IPS-18c (cell line): Measurements from ENCODE around the gene IRF5.
"Not testable (repeated sequence)": the region's sequence is repeated elsewhere in the genome, so short reads cannot be mapped to it uniquely, and the experiment has no call there.

Experiments used
- H3K4me3 ChIP-seq: 2 replicates; pipeline ENCODE4 v1.7.0; 2013; ENCODE audit warnings: low read depth, mild to moderate bottlenecking, low read length, moderate library complexity; ENCODE audit not compliant: insufficient read depth
- H3K9me3 ChIP-seq: one replicate; pipeline ENCODE4 v1.6.1; 2013; ENCODE audit warnings: mild to moderate bottlenecking, low read length, moderate library complexity; ENCODE audit not compliant: control insufficient read depth, insufficient read depth

IRF5 gene

DNA sequence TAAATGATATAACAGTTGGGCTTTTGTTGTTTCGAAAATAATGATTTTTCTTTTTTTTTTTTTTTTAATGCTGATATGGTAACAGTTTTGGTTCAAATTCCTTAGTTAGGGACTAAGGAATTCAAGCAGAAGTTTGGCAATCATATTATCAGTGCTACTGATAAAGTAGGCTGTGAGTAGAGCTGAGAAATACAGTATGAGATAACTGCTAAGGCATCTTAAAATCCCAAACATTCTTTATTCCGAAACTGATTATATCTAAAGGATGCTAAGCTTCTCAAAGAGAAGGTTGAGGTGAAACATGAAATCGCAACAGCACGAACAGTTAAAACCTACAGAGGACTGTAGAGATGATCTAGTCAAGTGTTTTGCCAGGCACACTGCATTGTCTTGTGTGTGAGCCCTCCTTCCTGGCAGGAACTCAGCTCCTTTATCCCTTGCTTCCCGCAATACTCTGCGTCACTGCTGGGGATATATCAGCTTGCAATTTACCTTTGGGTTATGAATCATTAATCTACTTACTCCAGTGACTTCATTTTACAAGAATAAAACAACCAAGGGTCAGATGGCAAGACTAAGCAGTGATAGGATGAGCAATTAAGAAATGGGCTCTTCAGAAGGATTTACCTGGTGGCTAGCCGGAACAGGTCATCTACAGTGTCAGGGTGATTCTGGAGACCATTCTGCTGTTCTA lies 36.7 kb downstream of the IRF5 start:
- H3K9me3 ChIP-seq, result no peaks in the 10 kb centered on the region
- no peak overlapping the region for H3K4me3 ChIP-seq

DNA sequence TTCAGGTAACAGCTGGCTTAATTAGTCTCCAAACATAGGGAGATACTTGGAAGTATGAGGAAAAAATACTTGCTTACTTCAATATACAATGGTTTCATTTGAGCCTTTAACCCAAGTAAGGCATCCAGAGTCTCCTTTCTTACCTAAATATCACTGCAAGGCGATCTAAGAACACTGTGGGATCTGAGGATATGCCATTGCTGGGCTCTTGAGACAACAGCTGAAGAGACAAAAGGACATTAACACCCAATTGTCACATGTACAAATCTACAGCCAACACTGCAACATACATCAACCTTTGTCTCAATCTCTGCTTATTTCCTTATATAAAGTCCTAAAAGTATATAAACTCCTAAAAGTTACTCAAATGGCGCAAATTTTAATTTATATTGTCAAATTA lies 44.4 kb downstream of the IRF5 start:
- H3K9me3 ChIP-seq, result no peaks in the 10 kb centered on the region
- H3K4me3 ChIP-seq, result no peak overlapping the region

DNA sequence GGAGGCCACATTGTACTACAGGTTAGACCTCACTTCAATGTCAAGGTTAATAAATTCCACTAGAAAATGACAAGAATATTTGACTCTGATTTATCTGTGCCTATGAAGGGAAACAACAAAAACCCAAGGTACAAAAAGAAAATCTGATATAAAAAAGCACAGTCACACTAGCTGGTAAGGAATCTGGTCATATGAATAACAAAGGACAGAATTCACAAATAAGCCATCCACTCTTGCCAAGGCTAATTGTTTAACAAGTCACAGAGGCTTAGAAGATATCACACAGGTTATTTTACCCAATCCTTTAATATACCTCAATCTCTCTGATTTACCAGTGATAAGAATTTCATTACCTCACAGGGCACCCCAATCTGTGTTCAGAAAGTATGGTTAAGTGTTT lies 47.9 kb downstream of the IRF5 start:
- H3K9me3 ChIP-seq, result no peaks in the 10 kb centered on the region
- no peak overlapping the region for H3K4me3 ChIP-seq

DNA sequence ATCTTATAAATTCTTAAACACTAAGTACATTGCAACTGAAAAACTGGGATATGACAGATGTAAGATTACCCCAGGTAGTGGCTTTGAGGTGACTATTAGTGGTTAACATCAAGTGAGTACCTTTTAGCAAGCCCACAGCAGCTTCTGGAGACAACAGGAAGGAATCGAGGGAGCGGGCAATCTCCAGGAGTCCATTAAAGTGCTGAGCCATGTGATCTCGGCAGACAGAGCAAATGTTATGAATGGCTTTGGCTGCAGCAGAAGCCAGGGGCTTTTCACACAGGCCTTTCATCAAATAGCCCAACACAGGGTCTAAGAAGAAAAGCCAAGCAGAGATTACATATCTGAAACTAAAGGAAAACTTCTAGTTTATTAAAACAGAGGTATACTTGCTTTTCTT lies 48.9 kb downstream of the IRF5 start:
- H3K9me3 ChIP-seq, result no peaks in the 10 kb centered on the region
- no peak overlapping the region for H3K4me3 ChIP-seq

DNA sequence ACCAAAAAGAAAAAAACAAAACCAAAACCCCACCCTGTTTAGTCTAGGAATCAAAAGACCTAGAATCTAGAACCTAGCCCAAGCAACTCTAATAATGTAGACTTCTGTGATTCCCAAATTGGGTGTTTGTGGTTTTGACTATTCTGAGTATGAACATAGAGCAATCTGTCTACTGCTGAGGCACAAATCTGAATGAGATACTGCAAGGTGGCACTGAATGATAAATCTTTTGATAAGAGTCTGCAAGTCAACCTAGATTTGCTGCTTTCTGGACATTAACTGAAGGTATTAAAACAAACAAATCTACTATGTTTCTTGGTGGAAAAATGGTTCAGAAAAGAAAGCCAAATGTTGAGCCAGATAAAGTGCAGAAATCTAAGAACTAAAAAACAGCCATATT lies 50.6 kb downstream of the IRF5 start:
- no peaks in the 10 kb centered on the region for H3K9me3 ChIP-seq

DNA sequence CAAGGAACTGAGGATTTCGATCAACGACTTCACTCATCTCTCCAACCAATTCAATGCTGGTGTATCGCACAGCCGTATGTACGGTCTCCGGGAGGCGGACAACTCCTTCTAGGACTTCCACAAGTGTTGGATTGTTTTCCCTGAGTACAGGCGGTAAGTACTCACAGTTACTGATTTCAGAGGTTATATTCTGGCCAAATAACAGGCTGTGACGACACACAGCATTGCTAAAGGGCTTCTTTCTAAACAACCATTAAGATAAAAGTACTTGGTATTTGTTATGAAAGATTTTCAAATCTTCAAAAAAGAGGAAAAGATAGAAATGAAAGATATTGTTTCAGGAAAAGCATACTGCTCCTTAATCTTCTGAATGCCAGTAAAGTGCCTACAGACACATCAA lies 52.2 kb downstream of the IRF5 start:
- no peak overlapping the region for H3K4me3 ChIP-seq
- H3K9me3 ChIP-seq, result no peaks in the 10 kb centered on the region

More for the DNA sequence above, 50.6 kb downstream of the IRF5 start:
- H3K4me3 ChIP-seq, result no peak overlapping the region

DNA sequence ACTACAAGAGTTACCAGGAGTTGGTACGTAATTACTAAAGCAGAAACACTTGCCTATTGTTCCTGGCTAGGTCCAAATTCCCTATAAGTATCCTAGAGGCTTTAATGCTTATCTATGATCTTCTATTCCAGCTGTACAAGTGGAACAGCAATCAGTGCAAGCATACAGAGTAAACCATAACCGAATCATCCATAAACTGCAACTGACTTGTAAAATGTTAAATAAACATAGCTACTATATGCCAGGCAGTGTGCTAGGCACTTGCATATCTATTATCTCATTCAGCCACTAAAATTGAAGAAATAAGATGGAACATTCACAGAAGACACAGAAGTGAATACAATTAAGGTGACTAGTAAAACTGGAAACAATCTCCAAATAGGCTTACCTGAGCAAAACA lies 55.7 kb downstream of the IRF5 start:
- H3K9me3 ChIP-seq, result no peaks in the 10 kb centered on the region
- no peak overlapping the region for H3K4me3 ChIP-seq

DNA sequence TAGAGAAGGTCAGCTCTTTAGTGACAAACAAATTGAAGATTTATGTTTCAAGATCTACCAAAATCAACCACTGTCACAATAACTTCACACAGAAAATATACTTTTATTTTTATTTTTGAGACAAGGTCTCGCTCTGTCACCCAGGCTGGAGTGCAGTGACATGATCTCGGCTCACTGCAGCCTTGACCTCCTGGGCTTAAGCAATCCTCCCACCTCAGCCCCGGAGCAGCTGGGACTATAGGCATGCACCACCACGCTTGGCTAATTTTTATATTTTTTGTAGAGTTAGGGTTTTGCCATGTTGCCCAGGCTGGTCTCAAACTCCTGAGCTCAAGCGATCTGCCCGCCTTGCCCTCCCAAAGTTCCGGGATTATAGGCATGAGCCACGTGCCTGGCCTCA lies 56.8 kb downstream of the IRF5 start:
- not testable (repeated sequence) for H3K4me3 ChIP-seq, H3K9me3 ChIP-seq

DNA sequence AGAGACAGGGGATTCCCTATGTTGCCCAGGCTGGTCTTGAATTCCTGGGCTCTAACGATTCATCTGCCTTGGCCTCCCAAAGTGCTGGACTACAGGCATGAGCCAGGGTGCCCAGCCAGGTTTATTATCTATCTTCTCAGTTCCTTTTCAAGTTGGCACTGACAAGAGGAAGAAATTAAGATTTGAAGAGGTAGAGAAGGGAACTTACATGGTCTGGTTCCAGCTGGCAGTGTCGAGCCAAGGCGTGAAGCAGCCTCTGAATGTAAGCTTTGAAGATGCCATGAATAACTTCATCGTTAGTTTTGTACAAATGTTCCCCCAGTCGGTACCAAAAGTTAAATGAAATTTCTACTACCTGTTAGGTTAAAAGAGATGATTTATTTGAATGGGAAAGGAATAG lies 59.5 kb downstream of the IRF5 start:
- no peak overlapping the region for H3K4me3 ChIP-seq
- H3K9me3 ChIP-seq, result no peaks in the 10 kb centered on the region
